Fibroblast of upper back skin (primary cell): ENCODE results near the gene MCM3AP.
"Not testable (repeated sequence)": the region's sequence is repeated elsewhere in the genome, so short reads cannot be mapped to it uniquely, and the experiment has no call there.

ENCODE experiments used
- DNase-seq: peaks from one replicate; pipeline ENCODE4 v3.0.0-alpha.2; 2013

Gene MCM3AP

GRCh38 chr21:46268371-46268770 is 17.0 kb downstream of the MCM3AP start:
- DNase-seq: no peak

DNA sequence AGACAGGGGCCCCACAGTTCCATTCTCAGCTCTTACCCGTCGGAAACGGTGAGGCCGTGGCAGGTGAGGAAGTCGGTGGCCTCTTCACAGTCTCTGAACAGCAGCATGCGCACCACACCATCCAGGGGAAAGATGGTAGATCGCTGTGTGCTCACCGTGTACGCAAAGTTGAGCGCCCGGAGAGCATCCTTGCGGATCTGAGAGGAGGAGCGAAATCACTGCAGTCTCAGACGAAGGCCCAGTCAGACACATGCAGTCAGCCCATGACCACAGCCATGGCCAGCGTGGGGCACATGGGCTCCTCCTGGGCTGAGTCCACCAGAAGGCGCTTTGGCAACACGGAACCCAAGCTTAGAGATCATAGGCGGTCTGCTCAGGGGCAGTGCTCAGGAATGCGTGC is 18.5 kb downstream of the MCM3AP start:
- no peak for DNase-seq

DNA sequence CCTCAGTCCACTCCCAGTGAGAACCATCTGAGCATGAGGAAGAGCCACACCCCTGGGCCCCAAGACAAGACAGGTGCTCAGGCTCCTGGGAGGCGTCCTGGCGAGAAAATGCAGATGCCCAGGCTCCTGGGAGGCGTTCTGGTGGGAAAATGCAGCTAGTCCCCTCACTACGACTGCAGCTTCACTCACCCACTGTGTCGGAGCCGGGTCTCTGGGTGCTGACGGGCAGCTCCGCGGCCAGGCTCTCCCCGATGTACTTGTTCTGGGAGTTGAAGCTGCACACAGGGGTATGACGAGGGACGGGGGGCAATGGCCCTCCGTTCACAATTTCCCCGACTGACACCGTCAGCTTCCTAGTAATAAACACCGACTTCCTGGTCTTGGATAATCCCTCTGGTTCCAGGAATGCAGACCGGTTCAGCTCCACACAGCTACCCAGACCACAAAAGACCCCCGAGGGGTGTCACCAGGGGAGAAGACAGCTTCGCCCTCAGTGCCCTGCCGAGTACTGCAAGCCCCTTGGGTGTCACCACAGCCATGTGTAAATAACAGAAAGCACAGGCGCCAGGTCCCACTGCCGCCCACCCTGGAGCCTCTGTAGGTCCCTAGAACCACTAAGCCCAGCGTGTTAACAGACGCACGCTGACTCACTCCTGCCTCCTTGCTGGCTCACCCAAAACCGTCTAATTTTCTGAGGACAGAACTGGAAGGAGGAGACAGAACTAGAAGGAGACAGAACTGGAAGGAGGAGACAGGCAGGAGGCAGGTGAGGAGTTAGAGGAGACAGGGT is 19.5 kb downstream of the MCM3AP start:
- no peak for DNase-seq

GRCh38 chr21:46264690-46265144 is 20.7 kb downstream of the MCM3AP start:
- DNase-seq: no peak

DNA sequence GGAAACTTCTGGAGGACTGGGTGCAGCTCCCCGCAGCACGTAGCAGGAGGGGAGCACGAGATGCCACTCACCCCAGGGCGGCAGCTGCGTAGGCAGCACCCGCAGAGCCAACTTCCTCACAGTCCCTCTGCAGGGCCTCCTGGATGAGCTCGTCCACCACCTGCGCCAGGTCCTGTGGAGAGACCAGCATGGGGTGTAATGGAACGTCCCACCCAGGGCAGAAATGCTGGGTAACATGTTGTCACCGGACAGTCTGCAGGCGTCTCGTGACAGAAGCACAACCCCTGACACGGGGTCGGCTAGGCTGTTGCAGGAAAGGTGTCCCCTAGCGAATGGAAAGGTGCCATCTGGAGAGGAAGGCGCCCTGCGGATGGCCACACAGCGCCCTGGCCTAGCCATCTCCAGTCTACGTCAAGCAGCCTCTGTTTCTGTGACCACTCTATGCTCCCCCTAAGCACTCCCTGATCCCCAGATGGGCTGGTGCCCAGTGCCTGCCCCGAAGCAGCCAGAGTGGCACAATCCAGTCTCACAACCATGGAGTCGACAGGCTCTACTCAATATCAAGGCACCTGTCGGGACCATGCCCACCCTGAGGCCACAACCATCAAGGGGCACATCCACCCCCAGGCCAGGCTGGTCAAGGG is 21.2 kb downstream of the MCM3AP start:
- DNase-seq: no peak

- no peak for DNase-seq
These were observed 28.9 kb downstream of the MCM3AP start for GRCh38 chr21:46256501-46256994.

DNA sequence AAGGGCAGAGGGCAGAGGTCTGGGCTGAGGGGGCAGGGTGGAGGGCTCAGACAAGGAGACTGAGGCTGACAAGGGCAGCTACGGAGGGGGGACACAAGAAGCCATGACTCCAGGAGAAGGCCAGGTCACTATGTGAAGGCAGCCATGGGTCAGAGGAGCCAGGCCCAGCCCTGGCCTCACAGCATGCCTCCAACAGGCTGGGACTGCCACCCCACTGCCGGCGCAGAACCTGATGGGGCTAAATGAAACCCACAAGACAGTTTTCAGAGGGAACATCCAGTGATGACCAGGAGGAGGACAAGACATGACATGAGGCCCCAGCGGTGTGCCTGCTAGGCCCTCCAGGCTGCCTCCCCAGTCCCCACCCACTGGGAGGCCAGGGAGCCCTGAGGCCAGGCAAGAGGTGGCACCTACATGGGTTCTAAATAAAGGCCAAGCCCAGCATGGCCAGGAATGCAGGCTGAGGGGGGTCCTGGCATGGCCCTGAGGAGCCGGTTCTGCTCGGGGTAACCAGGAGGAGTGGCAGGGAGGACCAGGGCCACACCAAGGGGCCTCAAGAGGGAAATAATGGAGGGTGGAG is 29.6 kb downstream of the MCM3AP start:
- DNase-seq: no peak

DNA sequence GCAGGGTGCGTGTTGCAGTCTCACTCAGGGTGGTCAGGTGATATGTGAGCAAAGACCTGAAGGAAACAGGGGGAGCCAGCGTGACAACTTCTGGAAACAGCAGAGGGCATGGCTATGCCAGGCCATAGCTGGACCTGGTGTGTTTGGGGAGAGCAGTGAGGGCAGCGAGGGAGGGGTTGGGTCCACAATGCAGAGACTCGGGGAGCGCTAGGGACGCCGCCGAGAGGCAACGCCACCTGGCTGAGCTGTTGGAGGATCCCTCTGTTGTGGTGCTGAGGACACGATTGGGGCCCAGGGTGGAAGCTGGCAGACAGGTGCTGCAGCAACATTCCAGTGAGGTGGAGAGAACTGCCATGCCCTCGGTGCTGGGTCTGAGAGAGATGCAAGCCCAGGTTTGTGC is 30.2 kb downstream of the MCM3AP start:
- DNase-seq: no peak

DNA sequence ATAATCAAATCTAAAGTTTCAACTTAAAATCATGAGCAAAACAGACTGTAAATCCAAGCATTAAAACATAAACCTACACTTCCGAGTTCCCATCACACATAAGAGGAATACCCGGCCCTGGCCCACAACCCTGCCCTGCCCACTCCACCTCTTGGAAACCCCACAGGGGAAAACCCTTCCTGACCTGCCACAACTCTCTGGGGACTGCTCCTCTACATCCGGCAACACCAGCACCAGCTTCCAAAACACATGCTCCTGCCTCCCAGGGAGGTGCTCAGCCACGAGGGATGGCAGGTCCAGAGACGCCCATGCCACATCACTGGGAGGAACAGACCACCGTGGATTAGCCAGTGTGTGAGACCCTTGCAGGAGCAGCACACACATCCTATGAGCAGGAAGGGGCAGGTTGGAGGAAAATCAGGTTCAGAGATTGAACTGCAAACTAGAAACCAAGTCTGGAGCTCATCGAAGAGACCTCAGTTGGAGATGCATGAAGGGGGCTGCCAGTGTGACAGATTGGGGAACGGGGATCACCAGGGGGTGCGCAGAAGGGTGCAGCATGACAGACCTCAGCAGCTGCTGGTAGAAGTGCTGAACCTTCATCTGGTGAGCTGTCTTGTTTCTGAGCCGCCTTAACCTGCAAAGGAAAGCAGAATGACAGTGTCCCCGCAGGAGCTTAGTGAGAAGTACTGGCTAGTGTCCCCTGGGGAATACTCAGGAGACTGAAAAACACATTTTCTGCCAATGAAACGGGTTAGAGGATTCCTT is 31.0 kb downstream of the MCM3AP start:
- no peak for DNase-seq

DNA sequence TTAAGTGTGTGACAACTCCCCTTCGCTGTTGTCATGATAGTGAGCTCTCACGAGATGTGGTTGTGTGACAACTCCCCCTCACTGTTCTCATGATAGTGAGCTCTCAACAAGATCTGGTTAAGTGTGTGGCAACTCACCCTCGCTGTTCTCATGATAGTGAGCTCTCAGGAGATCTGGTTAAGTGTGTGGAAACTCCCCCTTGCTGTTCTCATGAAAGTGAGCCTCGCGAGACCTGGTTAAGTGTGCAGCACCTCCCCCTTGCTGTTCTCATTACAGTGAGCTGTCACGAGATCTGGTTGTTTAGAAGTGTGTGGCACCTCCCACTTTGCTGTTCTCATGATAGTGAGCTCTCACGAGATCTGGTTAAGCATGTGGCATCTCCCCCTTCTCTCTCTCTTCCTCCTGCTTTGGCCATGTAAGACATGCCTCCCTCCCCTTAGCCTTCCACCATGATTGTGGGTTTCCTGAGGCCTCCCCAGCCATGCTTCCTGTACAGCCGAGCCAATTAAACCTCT is 31.7 kb downstream of the MCM3AP start:
- peak; percentile 7 for DNase-seq

GRCh38 chr21:46252840-46253239 is 32.6 kb downstream of the MCM3AP start:
- DNase-seq: no peak

DNA sequence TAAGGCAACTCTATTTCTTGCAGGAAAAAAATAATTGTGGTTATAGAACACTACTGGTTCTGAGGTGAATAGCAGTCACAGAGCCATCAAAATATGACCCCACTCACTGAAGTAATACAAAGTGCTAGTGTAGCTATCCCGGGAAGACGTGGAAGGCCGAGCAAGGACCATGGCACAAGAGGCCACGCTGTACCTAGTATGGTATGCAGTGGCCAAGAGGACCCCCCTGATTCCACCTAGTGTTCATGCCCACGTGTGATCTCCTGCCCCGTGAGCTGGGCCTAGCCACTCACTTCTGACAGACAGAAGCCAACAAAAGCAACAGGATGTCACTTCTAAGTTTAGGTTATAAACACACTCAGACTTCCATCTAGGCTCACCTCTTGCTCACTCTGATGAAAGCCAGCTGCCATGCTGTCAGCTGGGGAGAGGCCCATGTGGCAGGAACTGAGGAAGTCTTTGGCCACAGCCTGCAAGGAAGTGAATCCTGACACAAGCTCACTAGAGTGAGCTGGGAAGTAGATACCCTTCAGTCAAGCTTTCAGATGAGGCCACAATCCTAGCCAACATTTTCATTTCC is 35.2 kb downstream of the MCM3AP start:
- no peak for DNase-seq

- DNase-seq: no peak
These were observed 36.6 kb downstream of the MCM3AP start for GRCh38 chr21:46248827-46249226.

DNA sequence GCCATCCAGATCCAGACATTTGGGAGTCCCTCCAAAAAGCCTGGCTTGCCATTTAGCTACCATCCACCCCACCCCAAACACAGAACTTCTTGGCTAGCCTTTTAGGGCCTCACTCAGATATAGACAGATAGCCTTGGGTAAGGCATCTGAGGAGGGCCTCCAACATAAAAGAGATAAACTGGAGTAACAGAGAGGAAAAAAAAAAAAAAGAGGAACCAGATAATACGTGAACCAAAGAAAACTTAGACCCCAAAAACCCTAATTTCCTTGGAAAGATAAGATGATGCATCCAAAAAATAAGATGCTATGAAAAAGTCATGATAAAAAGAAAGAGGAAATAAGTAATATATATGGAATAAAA is 37.0 kb downstream of the MCM3AP start:
- DNase-seq: no peak

GRCh38 chr21:46247699-46248421 is 37.6 kb downstream of the MCM3AP start:
- DNase-seq: no peak

DNA sequence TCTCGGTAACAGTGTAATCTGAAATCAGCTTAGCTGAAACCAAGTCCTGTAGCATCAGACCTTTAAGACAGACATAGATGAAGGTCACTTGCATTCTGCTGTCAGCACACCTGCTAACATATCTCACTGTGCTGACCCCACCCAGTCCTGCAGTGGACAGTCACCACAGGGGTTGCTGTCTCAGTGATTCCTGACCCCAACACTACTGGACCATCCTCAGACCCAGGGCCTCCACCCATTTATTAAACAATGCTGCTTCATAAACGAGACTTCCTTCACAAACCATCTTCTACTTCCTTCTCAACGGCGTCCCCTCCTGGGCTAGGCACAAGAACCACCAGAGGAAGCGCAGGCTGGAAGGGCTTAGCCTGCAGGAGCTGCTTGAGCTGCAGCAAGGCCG is 39.1 kb downstream of the MCM3AP start:
- no peak for DNase-seq

DNA sequence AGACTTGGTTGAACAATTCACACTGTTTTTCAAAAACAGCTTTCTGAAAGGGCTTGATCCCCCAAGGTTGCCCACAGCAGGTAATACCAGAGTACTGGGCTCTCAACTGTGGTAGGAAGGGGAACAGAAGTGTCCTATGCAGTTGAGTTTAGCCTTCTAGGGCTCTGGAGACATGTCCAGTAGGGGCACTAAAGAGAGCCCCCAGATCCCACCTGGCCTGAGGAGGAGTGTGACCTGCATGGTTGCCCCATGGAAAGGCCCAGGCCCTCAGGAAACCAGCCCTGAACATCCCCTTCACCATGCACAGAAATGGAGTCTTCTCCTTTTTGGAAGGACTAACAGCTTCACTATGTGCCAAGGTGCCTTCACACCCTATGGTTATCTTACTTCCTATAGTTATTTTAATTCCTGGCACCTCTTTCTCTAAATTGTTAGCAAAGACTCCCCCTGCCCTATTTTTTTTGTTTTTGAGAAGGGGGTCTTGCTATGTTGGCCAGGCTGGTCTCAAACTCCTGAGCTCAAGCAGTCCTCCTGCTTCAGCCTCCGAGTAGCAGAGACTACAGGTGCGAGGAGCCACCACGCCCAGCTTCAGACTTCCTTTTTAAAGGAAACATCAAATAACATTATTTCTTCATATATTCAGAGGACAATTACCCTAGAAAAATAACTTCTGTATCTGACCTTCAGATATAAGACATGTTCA is 40.0 kb downstream of the MCM3AP start:
- DNase-seq: no peak

- no peak for DNase-seq
These were observed 40.8 kb downstream of the MCM3AP start for GRCh38 chr21:46244602-46245001.

DNA sequence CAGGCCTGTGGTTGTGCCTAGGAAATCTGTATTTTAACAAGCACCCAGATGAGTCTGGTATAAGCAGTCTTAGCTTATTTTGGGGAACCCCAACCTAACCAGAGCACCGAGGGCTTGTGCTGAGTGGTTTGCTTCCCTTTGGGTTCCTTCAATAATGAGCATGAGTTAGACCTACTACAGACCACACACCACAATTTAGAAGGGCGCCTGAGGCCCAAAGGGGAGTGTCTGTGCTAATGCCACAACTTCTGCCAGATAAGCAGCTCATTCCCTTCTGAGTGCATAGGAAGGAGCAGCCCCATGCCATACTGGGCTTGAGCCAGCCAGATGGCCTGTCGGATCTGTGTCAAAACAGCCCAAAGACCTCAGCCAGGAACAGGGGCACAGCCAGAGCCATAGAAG is 41.5 kb downstream of the MCM3AP start:
- DNase-seq: no peak

DNA sequence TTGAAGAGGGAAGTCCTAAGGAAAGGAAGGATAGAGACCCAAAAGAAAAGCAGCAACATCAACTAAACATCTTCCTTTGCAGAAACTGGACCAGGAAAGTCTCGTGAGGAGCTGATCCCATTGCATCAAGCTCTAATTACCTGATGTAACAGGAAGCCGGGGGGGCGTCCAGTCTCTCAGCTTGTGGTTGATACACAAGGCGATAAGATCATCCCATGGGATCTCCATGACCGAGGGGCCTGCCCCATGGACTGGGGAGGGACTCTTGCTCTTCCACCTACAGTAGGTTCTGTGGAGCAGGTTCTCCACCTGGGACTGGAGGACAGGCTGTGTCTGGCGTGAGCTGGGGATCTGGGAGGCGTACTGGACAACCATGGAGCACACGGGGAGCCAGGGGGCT is 42.1 kb downstream of the MCM3AP start:
- no peak for DNase-seq

DNA sequence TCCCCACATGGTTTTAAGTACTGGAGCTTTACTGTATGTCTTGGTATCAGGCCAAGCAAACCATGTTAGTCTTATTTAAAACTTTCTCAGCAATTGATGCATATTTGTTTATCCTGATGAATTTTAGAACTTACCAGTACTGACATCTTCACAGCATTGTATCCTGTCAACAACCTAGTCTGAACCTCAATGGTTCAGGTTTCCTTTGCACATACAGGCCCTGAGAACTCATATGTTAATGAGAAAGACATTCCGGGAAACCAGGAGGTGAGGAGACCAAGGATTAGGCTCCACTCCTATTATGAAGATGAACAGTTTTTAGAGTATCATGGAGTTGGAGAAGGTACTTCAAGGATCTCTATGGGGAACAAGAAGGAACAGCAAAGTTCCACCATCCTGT is 43.8 kb downstream of the MCM3AP start:
- not testable (repeated sequence) for DNase-seq
